ENCODE measurements around the gene CKS2.
A peak's percentile ranks its signal among the peaks of the same experiment; 100 is the strongest.
"Not testable (repeated sequence)": the region's sequence is repeated elsewhere in the genome, so short reads cannot be mapped to it uniquely, and the experiment has no call there.

The CKS2 gene

DNA sequence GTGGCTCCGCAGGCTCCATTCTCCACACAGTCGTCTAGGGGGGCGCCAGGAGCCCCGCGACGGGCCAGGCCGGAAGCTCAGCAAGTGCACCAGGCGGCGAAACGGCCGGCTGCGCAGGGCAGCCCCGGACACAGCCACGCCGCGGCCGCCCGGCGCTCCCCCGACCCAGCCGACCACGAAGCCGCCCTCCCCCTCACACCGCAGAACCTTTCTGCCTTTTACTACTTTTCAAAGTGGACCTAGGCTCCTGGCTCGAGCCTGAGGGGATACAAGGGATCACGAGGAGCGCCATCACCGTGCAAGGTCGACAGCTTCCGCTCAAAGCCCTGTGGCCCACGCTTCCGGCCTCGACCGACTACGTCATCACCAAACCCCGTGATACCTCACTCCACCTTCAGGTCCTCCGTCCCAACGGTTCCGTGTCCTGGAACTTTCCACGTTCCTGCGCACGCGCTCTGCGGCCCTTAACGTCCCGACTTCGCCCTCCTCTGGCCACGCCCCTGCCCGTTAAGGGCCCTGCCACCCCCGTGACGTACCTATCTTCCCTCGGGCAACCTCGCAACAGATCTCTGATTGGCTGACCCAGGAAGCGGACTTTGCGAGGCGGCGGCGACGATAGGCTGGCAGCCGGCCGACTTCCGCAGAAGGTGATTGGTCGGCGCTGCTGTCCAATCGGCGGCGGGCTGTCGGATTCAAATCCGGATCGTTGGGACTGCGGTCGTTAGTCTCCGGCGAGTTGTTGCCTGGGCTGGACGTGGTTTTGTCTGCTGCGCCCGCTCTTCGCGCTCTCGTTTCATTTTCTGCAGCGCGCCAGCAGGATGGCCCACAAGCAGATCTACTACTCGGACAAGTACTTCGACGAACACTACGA is at the start of gene CKS2:
CKS2 (plus strand) TSS at position 721 of the 871 bp plus-strand sequence; CDS start at position 819, 98 bp downstream.
- FAIRE-seq: peak; percentile 95

DNA sequence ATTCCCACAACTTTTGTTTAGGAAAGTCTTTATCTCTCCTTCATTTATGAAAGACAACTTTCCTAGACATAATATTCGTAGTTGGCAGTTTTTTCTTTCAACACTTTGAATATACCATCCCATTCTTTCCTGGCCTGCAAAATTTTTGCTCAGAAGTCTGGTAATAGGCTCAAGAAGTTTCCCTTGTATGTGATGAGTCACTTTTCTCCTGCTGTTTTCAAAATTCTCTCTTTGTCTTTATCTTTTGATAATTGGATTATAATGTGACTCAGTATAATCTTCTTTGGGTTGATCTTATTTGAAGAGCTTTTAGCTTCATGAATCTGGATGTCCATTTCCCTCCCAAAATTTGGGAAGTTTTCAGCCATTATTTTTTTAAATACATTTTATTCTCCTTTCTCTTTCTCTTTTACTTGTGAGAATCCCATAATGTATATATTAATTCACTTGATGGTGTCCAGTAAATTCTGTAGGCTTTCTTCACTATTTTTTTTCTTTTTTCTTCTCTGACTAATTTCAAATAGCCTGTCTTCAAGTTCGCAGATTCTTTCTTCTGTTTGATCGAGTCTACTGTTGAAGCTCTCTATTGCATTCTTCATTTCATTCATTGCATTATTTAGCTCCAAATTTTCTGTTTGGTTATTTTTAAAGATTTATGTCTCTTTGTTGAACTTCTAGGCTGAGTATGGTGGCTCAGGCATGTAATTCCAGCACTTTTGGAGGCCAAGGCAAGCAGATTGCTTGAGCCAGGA is 37.3 kb upstream of the CKS2 start:
- FAIRE-seq: no peak

DNA sequence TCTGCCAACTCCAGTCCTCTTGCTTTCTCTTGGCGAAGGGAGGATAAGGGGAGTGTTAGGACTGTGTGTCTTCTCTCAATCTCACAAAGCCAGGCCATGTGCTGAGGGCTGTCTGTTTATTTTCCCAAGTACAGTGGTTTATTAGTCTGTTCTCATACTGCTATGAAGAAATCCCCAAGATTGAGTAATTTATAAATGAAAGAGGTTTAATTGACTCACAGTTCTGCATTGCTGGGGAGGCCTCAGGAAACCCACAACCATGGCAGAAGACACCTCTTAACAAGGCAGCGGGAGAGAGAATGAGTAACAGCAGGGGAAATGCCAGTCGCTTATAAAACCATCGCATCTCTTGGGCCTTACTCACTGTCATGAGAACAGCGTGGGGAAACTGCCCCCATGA is 36.2 kb upstream of the CKS2 start:
- FAIRE-seq: no peak

DNA sequence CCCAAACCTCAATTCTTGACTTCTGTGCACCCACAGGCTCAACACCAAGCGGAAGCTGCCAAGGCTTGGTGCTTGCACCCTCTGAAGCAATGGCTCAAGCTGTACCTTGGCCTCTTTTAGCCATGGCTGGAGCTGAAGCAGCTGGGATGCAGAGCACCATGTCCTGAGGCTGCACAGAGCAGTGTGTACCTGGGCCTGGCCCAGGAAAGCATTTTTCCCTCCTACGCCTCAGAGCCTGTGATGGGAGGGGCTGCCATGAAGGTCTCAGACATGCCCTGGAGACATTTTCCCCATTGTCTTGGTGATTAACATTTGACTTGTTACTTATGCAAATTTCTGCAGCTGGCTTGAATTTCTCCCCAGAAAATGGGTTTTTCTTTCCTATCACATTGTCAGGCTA is 35.0 kb upstream of the CKS2 start:
- not testable (repeated sequence) for FAIRE-seq

DNA sequence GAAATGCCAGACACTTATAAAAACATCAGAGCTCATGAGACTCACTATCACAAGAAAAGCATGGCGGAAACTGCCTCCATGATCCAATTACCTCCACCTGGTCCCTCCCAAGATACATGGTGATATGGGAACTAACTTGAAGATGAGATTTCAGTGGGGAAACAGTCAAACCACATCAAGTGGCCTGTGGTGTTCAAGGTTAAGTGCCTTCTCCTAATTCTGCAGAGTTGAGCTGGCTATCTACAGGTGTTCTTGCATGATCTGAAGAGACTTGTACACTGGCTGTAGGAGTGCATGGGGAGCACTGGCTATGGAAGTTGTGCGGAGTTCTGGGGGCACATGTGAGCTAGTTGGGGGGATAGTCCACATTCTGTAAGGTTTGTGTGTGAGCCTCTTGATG is 34.0 kb upstream of the CKS2 start:
- no peak for FAIRE-seq

DNA sequence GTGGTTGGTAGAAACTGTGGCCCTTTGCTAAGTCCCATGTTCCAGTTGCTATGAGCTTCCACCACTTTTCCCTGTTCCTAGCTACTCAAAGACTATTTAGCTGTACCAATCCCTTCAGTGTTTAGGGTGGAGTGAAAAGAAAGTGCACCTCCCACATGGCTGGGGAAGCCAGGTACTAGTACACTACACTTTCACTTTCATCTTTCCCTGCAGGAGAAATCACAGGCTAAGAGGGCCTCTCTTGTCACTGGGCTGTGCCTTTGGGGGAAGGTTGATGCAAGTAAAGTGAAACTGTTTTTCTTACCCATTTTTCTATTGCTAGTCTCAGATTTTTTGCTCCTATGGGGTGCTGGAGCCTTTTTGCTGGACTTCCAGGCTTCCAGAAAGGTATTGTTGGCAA is 33.5 kb upstream of the CKS2 start:
- no peak for FAIRE-seq

DNA sequence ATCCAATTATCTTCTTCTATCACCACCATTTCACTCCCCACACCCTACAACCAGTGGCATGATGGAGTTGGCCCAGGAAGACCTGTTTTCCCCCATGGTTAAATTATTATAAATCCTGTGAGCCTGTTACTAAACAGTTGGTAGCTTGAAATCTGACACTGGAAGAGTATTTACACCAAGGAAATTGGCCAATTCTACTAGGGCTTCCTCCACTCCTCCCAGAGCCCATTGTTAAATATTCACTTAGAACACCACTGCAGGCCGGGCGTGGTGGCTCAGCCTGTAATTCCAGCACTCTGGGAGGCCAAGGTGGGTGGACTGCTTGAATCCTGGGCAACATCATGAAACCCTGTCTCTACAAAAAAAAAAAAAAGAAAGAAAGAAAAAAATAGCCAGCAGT is 32.4 kb upstream of the CKS2 start:
- FAIRE-seq: no peak

DNA sequence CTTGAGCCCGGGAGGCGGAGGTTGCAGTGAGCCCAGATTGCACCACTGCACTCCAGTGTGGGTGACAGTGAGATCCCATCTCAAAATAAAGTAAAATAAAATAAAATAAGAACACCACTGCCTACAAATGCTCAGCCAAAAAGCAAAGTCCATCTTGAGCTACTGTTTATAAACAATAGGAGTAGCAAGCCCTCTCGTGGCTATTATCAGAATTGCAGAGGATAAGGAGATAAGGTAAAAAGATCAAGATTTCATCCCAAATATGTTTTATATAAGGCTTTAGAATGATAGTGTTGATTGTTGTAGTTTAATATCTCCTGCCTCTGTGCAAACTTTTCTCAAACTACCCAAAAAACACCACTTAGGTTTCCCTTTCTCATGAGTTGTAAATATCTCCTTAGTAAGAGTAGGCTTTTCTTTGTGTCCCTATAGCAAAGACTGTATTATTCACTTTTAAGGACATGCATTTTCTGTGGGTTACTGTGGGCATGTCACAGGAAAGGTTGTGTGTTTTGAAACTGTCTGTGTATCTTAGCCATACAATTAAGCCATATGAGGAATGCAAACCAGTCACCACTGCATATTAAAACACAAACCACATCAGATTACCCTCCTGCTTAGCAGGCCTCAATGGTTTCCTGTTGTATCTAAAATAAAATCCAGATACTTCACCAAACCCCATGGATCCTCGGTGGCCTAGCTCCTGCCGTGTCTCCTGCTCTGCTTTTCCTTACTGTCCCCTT is 31.8 kb upstream of the CKS2 start:
- peak; percentile 76 for FAIRE-seq

DNA sequence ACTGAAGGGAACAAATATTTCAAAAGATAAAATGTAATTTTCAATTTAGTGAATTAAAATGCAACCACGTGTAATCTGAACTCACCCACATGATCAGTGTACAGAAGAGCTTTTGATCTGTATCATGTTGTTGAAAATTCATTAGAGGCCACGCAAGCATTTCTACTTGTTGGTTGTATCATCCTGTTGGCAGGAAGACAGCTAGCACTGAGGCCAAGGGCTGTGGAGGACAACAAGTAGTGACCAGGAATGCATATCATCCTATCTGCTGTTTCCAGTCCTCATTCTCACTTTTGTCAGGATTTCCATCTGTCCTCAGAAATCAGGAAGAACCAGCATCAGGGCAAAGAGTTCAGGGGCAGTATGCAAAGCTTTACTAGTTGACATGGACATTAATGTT is 29.9 kb upstream of the CKS2 start:
- FAIRE-seq: no peak

DNA sequence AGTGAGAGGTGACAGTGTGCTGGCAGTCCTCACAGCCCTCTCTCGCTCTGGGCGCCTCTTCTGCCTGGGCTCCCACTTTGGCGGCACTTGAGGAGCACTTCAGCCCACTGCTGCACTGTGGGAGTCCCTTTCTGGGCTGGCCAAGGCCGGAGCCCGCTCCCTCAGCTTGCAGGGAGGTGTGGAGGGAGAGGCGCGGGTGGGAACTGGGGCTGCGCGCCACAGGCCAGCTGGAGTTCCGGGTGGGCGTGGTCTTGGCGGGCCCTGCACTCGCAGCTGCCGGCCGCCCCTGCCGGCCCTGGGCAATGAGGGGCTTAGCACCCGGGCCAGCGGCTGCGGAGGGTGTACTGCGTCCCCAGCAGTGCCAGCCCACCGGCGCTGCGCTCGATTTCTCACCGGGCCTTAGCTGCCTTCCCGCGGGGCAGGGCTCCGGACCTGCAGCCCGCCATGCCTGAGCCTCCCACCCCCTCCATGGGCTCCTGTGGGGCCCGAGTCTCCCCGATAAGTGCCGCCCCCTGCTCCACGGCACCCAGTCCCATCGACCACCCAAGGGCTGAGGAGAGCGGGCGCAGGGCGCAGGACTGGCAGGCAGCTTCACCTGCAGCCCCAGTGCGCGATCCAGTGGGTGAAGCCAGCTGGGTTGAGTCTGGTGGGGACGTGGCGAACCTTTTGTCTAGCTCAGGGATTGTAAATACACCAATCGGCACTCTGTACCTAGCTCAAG is 28.6 kb upstream of the CKS2 start:
- not testable (repeated sequence) for FAIRE-seq

DNA sequence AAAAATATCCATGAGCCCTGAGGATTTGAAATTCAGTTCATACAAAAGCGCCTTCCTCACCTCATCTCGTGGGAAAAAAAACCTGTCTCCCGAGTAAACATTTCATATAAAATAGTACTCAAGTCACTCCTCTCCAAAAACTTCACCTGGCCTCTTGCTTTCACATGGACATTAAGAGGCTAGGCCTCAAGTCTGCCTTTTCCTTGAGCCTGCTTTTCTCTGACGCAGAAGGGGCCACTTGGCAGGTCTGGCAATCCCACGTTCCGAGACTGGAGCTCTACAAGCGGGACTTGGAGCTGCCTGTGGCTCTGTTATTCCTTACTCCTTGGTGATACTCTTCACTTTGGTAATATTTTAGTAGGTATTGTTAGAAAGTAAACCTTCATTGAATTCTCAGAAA is 26.9 kb upstream of the CKS2 start:
- no peak for FAIRE-seq

DNA sequence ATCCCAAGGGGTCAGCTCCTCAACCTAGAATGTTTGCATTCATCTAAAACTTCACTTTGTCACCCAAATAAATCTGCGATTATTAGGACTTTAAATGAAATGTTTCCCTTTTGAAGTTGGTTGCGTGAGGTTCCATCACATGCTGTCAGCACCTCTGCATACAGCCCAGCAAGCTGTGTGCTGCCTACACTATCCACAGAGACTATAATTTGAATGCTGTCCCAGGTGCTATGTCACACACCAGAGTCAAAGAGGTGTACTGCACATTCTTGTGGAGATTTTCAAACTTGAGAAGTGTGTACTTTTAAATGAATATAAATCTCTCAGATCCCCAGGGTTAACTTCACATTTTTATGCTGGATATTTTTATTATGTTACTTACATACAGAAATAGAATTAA is 19.3 kb upstream of the CKS2 start:
- no peak for FAIRE-seq

DNA sequence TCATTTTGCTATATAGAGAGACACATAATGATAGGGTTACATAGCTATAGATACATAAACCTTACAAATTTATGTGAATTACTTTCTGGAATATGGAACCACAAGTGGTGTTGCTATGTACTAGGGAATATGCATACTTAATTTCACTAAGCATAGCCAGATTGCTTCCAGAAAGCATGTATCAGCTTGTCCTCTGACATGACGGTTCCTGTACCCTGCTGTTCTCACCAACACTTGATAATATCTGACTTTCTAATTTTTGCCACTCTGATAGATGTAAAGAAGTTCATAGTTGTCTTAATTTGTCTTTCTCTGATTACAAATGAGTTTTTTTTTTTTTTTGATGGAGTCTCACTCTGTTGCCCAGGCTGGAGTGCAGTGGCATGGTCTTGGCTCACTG is 18.0 kb upstream of the CKS2 start:
- no peak for FAIRE-seq

DNA sequence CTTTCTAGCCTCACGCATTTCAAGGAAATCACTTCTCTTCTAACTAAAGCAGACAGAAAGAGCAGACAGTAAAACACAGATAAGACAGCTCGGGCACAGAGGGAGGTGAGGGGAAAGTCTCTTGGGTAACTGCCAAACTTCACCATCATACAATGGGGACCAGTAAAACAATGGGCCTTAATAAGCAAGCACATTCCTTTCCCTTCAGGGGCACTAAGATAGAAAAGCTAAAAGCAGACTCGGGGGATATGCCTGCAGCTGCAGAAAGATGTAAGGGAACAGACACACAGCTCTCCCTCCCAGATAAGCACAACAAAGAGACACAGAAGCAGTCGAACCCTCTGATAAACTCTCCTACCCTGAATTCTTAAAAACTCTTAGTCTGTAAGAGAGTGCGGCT is 15.6 kb upstream of the CKS2 start:
- no peak for FAIRE-seq

DNA sequence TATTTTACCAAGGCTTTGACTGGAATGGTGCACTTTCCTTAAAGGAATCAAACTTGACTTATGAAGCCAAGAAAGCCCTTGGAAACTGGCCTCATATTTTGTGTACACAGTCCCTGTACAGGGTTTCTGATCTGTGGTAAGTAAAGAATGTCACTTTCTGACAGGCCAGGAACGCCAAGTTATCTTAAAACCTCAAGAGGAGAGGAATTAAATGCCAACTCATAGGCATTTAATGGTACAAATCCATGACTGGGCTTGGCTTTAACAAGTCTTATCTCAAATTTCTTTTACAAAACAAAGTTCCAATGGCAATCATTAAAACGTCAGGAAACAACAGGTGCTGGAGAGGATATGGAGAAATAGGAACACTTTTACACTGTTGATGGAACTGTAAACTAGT is 9.0 kb upstream of the CKS2 start:
- FAIRE-seq: not testable (repeated sequence)

DNA sequence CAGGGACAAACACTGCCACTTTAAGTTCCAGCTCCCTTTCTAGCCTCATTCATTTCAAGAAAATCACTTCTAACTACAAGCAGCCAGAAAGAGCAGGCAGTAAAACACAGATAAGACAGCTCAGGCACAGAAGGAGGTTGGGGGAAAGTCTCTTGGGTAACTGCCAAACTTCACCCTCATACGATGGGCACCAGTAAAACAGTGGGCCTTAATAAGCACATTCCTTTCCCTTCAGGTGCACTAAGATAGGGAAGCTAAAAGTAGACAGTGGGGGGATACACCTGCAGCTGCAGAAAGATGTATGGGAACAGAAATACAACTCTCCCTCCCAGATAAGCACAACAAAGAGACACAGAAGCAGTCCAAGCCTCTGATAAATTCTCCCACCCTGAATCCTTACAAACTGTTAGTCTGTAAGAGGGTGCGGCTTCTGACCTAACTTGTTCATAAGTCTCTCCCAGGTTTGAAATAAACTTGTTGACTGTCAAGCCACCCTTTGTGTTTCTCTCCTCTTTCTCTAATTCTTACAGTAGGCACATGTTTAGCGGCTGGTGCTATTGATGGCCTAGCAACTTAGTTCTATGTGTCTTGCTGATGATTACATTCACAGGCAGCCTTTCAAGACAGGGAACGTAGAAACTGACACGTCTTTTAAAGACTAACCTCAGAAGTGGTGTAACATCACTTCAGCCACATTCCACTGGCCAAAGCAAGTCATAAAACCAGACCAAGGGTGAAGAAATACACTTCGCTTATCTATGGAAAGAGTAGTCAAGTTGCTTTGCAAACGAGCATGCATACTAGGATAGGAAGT is 6.8 kb upstream of the CKS2 start:
- FAIRE-seq: no peak

DNA sequence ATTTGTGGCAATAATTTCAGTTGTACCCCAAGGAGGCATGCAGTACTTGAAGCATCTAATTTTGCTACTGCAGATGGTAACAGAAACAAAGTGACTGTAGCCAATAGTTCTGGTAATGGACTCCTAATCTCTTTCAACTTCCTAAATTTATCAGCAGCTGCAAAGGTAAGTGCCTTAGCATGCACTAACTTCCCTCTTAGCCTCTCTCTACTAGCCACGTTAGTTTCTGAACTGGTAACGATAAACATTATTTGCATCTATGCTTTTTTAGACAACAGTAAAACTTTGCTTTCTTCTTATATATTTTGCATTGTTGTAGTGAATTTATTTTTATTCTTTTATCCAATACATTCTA is 6.2 kb upstream of the CKS2 start:
- no peak for FAIRE-seq

DNA sequence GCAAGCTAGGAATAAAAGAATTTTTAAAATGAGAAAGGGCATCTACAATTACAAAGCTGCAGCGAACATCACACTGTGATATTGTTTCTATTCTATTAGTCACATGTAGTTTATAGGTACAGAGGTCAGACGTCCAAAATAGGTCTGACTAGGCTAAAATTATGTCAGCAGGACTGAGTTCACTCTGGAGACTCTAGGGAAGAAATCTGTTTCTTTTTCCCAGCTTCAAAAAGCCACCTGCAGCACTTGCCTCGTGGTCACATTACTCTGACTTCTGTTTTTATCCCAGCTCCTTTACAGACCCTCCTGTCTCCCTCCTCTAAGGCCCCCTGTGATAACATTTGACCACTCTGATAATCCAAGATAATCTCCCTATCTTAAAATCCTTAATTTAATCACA is 5.1 kb upstream of the CKS2 start:
- no peak for FAIRE-seq

DNA sequence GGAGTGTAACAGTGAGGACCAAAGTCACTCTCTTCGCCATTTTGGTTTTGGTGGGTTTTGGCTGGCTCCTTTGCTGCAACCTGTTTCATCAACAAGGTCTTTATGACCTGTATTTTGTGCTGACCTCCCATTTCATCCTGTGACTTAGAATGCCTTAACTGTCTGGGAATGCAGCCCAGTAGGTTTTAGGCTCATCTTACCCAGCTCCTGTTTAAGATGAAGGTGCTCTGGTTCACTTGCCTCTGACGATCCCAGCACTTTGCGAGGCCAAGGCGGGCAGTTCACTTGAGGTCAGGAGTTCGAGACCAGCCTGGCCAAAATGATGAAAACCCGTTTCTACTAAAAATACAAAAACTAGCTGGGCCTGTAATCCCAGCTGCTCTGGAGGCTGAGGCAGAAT is 1.8 kb upstream of the CKS2 start:
- no peak for FAIRE-seq

DNA sequence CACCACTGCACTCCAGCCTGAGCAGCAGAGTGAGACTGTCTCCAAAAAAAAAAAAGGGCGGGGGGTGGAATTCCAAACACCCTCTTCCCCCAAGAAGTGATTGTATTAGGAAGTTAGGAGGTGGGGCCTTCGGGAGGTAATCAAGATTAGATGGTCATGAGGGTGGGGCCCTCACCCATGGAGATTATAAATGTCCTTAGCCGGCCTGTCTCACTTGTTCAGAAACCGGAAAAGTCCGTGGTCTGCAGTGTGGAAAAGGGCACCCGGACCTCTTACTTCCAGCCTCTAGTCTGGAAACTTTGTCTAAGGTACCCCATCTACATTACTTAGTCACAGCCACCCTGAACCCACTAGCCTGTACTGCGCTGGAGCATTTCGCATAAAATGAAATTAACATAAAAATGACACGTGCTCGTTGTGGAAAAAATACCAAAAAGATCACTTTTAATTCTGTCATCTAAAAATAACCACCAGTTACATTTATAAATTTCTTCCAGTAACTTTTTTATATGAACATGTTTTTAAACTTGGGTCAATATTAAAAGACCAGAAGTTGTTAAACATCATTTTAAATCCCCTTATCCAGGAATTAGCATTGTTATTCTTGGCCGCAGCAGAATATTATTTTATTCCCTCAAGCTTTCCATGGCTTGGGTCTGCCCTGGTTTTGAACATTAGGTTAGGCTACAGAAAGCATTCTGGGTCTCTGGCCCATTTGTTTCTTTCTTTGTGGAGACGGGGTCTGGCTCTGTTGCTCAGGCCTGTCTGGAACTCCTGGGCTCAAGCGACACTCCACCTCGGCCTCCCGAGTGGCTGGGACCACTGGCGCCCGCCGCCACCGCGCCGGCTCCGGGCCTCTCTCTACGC is 1.2 kb upstream of the CKS2 start:
- FAIRE-seq: no peak

Data from islet of Langerhans (tissue), 1 donor.